GM12872 (cell line): ENCODE measurements around the gene CELF6.
A peak's percentile ranks its signal among the peaks of the same experiment; 100 is the strongest.

ENCODE experiments used
- CTCF ChIP-seq: IDR thresholded peaks from 3 replicates; pipeline ENCODE4 v1.5.1; 2011; ENCODE audit warnings: low read depth, mild to moderate bottlenecking, low read length, moderate library complexity; ENCODE audit not compliant: insufficient read depth

CELF6 gene

GRCh38 chr15:72318408-72318942 is 1.5 kb downstream of the CELF6 start:
- no peak for TF ChIP-seq CTCF

GRCh38 chr15:72315706-72316370 is 4.1 kb downstream of the CELF6 start:
- TF ChIP-seq CTCF, result no peak

- no peak for TF ChIP-seq CTCF
These were observed 6.1 kb downstream of the CELF6 start for GRCh38 chr15:72313881-72314280.

- no peak for TF ChIP-seq CTCF
These were observed 6.5 kb downstream of the CELF6 start for GRCh38 chr15:72313448-72313840.

GRCh38 chr15:72312605-72313447 is 7.1 kb downstream of the CELF6 start:
- TF ChIP-seq CTCF, result peak; percentile 87

- no peak for TF ChIP-seq CTCF
These were observed 12.9 kb downstream of the CELF6 start for GRCh38 chr15:72307026-72307425.

- TF ChIP-seq CTCF, result no peak
These were observed 13.7 kb downstream of the CELF6 start for GRCh38 chr15:72306211-72306785.
